ENCODE measurements around the gene KCND1.

DNA sequence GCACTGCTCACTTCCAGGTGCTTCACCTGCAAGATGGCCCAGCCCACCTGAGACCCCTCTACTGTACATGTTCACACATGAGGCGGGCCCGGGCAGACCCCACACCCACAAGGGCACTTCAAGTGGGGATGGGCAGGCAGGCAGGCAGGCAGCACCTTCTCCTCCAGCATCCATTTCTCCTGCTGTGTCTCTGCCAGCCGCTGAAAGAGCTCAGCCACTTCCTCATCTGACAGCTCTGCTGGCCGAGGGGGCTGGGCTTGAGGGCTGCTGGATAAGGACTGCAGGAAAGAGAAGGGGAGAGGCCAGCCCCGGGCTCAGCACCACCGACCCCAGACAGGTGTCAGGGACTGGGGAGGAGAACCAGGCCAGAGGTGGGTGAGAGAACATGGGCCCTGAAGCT, 4.4 kb upstream of the KCND1 start:
- TF ChIP-seq SP1 (IDR thresholded peaks at IDR 0.05) = no peak
- no peak for TF ChIP-seq SUZ12 (IDR thresholded peaks at IDR 0.05)
- TF ChIP-seq ZNF384 (IDR thresholded peaks at IDR 0.05) = no peak
- TF ChIP-seq BHLHE40 (IDR thresholded peaks at IDR 0.05; ENCODE audit: borderline replicate concordance) = no peak
- TF ChIP-seq FOXA1 (IDR thresholded peaks at IDR 0.05) = no peak
- TF ChIP-seq FOXM1 (IDR thresholded peaks at IDR 0.05; ENCODE audit: borderline replicate concordance) = no peak
- no peak for TF ChIP-seq LEF1 (IDR thresholded peaks at IDR 0.05; ENCODE audit: borderline replicate concordance)
- TF ChIP-seq ARNT (IDR thresholded peaks at IDR 0.05) = no peak
- TF ChIP-seq ELF4 (IDR thresholded peaks at IDR 0.05) = no peak
